Gastrocnemius medialis (tissue), 4 donors: ENCODE results near the gene SAMD10. TPM values are rescaled to one million over a fixed set of nuclear protein-coding genes. Genes with fewer than 3 reads are reported as not detected.

Experiments used
- ATAC-seq, 2 donors: fragments of 150-250 bp; one replicate each; pipeline ENCODE4 v1.9.1; 2016
- DNase-seq, 2 donors: peaks; one replicate each; pipeline ENCODE4 v3.0.0-alpha.2; 2019
- H3K27ac ChIP-seq, 4 donors: fragments of 200-600 bp; sonication (generic); 1 replicate in 1 of 4; 2 replicates in 3 of 4; pipeline ENCODE4 v1.5.1; 2016 to 2018; ENCODE audit warnings: mild to moderate bottlenecking in 2 of 4, moderate library complexity in 1 of 4
- H3K27me3 ChIP-seq, 3 donors: fragments of 200-600 bp; sonication (generic) in 2 of 3; 1 replicate in 1 of 3; 2 replicates in 2 of 3; pipeline versions ENCODE4 v1.5.1 to v1.6.0; 2016 to 2019; ENCODE audit warnings: mild to moderate bottlenecking in 1 of 3, moderate library complexity in 1 of 3
- H3K36me3 ChIP-seq, 2 donors: fragments of 200-600 bp; sonication (generic) in 1 of 2; one replicate each; pipeline ENCODE4 v1.5.1; 2017 to 2018
- H3K4me1 ChIP-seq, 2 donors: fragments of 200-600 bp; sonication (generic) in 1 of 2; one replicate each; pipeline ENCODE4 v1.5.1; 2016 to 2017; ENCODE audit warnings: mild to moderate bottlenecking in 2 of 2
- H3K4me3 ChIP-seq, 4 donors: fragments of 200-600 bp; sonication (generic) in 3 of 4; 1 replicate in 1 of 4; 2 replicates in 3 of 4; pipeline ENCODE4 v1.5.1; 2016 to 2019; ENCODE audit warnings: mild to moderate bottlenecking in 2 of 4
- H3K9me3 ChIP-seq, 3 donors: fragments of 200-600 bp; sonication (generic) in 2 of 3; 1 replicate in 1 of 3; 2 replicates in 2 of 3; pipeline ENCODE4 v1.5.1; 2016 to 2019
- POLR2A ChIP-seq, 2 donors: fragments of 450-650 bp; IDR thresholded peaks; one replicate each; pipeline ENCODE4 v1.6.1; 2017; ENCODE audit warnings: antibody characterized with exemption in 2 of 2, mild to moderate bottlenecking in 2 of 2, moderate library complexity in 2 of 2
- in situ Hi-C, 4 donors: fragments of 200-750 bp; cut with MboI; loops; one replicate each; pipeline versions ENCODE4 v1.15.0 to v1.8.0; 2017; ENCODE audit warnings: low sequenced_read_pairs in 4 of 4
- intact Hi-C: fragments of 100-400 bp; cut with DNase I; formaldehyde crosslinking; loops from one replicate; pipeline ENCODE4 v1.15.1; 2023; ENCODE audit warnings: low total_unique reads
- total RNA-seq, 4 donors: library from RNA; depleted of rRNA; stranded (reverse); fragments of >200 nt; gene quantifications; one replicate each; pipeline versions ENCODE4 v1.1.0 to v1.2.3, GENCODE V29; 2016
- TF ChIP-seq, protein P1 (sequence below), 5 experiments: fragments of 450-650 bp in 3 of 5; fragments of 200-600 bp in 2 of 5; sonication (generic) in 2 of 5; IDR thresholded peaks in 4 of 5; conservative IDR thresholded peaks in 1 of 5; 1 replicate in 4 of 5; 2 replicates in 1 of 5; pipeline ENCODE4 v1.5.1; 2016 to 2019; ENCODE audit warnings: antibody characterized with exemption in 5 of 5, mild to moderate bottlenecking in 3 of 5, moderate library complexity in 3 of 5

Gene SAMD10
- total RNA-seq, 4 donors from 2014 or later: 0.24 to 1.9 (median 1.0) TPM; not detected in 1

DNA sequence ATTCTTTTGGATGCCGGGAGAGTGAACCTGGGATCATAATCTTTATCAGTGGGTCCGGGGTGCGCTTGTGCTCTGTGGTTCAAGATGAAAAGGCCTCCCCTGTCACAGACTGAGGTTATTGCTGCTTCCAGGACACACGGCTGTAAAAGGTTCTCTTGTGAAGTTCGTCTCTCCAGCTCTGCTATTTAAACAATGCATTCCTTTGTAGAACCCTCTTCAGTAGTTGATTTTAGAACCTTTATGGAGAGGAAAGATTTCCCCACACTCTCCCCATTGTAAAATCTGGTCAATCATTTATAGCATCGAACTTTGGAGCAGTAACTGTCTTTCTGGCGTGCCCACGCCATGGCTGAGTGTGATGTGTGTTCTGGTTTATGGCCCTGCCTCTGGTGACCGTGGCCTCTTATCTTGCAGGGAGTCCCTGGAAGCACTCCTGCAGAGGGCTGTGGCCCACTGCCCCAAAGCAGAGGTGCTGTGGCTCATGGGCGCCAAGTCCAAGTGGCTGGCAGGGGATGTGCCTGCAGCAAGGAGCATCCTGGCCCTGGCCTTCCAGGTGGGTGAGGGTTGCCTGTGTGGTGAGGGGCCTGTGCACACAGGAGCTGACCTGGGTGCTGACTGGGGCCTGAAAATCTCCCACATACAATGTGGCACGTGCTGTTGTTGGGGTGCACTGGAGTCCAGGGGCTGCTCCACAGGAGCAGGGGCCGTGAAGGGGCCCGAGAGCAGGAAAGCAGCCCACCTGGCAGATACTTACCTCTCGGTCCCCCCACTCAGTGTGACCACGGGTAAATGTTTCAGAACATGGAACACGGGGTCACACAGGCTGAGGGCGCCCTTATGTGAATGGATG, 44.9 kb upstream of the SAMD10 start:
- Histone ChIP-seq H3K4me3 (no peak overlapping the region), H3K4me1 (no peaks in the 10 kb centered on the region), H3K27me3 (no peaks in the 10 kb centered on the region), H3K9me3 (no peaks in the 10 kb centered on the region), H3K36me3 (peaks cover 4 to 93% of the 10 kb centered on the region in 2 donors), H3K27ac (no peak overlapping the region)
- TF ChIP-seq, protein P1, sequence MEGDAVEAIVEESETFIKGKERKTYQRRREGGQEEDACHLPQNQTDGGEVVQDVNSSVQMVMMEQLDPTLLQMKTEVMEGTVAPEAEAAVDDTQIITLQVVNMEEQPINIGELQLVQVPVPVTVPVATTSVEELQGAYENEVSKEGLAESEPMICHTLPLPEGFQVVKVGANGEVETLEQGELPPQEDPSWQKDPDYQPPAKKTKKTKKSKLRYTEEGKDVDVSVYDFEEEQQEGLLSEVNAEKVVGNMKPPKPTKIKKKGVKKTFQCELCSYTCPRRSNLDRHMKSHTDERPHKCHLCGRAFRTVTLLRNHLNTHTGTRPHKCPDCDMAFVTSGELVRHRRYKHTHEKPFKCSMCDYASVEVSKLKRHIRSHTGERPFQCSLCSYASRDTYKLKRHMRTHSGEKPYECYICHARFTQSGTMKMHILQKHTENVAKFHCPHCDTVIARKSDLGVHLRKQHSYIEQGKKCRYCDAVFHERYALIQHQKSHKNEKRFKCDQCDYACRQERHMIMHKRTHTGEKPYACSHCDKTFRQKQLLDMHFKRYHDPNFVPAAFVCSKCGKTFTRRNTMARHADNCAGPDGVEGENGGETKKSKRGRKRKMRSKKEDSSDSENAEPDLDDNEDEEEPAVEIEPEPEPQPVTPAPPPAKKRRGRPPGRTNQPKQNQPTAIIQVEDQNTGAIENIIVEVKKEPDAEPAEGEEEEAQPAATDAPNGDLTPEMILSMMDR (IDR thresholded peaks at IDR 0.05 in 4 of 5, conservative IDR thresholded peaks at IDR 0.05 in 1 of 5): no peak
- TF ChIP-seq POLR2A (IDR thresholded peaks at IDR 0.05): no peak
- DNase-seq (no peak), ATAC-seq (no peak)
- intact Hi-C loops: no loop called here
- in situ Hi-C loops: no loop called here

DNA sequence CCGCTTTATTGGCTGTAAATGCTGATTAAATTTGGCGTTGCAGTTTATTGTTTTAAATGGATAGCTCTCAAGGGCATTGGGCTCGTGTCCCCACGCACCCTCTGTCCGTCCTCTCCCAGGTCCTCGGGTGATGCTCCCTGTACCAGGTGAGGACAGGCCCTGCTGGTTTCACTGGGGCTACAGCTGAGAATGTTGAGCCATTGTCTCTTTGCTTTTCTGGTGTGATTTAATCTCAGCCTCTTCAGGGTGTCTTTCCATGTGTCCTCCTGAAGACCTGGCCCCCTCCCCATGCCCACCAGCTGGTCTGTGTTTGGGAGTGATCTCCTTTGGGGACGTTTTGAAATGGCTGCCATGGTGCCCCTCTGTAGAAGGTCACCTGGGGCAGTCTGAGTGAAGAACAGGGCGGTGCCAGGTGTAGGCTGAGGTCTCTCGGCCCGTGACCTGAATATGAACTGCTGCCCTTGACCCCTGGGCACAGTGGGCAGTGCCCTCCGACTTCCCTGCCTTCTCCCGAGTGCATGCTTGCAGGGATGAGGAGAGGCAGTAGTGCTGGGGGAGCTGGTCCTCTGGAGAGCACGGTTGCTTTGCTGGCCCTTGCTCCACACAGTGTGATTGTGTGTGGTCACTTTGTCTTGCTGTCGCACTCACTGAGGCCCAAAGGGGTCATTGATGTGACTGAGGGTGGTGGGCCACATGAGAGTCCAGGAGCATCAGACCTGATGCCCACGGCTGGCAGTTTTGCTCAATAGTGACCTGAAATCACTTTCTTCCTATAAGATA, 44.1 kb upstream of the SAMD10 start:
- Histone ChIP-seq H3K27me3 (no peaks in the 10 kb centered on the region), H3K36me3 (peaks cover 4 to 93% of the 10 kb centered on the region in 2 donors), H3K9me3 (no peaks in the 10 kb centered on the region), H3K27ac (no peak overlapping the region), H3K4me1 (no peaks in the 10 kb centered on the region), H3K4me3 (no peak overlapping the region)
- no peak for ATAC-seq
- intact Hi-C loops (no loop called here), in situ Hi-C loops (no loop called here)
- DNase-seq: no peak
- no peak for TF ChIP-seq POLR2A (IDR thresholded peaks at IDR 0.05)
- TF ChIP-seq, protein P1 (IDR thresholded peaks at IDR 0.05 in 4 of 5, conservative IDR thresholded peaks at IDR 0.05 in 1 of 5): no peak

DNA sequence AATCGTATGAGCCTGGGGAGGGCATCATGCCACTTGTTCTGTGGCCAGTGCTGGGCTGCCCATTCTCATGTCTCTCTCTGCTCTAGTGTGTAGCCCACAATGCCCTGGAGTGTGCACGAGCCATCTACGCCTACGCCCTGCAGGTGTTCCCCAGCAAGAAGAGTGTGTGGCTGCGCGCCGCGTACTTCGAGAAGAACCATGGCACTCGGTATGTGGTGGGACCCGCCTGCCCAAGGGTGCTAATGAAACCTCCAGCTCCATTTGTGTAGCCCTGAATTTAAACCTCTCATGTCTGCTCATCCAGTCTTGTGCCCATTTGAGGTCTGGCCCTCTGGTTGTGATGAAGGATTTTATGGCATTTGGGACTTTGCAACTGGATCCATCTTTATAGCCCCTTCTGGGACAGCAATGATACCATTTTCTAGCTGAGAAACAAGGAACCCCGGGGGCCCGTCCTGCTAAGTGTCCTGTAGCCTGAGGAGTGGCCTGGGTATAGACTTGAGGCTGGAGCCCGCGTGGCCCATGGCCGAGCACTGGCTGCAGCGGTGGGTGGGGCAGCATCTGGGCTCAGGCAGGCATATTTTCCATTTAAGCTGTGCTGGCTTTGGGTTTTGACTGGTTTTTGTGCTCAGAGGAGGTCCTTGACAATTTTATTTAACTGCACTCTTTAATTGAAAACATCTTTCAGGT, 43.4 kb upstream of the SAMD10 start:
- peaks cover 4 to 93% of the 10 kb centered on the region in 2 donors for H3K36me3 ChIP-seq
- no peak for ATAC-seq

More for the DNA sequence above, 43.4 kb upstream of the SAMD10 start:
- no peak for DNase-seq
- TF ChIP-seq, protein P1 (IDR thresholded peaks at IDR 0.05 in 4 of 5, conservative IDR thresholded peaks at IDR 0.05 in 1 of 5): no peak
- TF ChIP-seq POLR2A (IDR thresholded peaks at IDR 0.05): no peak
- Histone ChIP-seq H3K4me3 (no peak overlapping the region), H3K9me3 (no peaks in the 10 kb centered on the region), H3K27ac (no peak overlapping the region), H3K27me3 (no peaks in the 10 kb centered on the region), H3K4me1 (no peaks in the 10 kb centered on the region)
- intact Hi-C loops (no loop called here), in situ Hi-C loops (no loop called here)
